Measurements from ENCODE around the gene MAP4.

GRCh38 chr3:47849186-47849698 is 167.0 kb downstream of the MAP4 start:
- TF ChIP-seq EZH2 (IDR thresholded peaks at IDR 0.05; ENCODE audit: insufficient read depth, poor library complexity, severe bottlenecking) (no peak), EZH2phosphoT487 (IDR thresholded peaks at IDR 0.05; ENCODE audit: insufficient read depth, low read depth) (no peak)

Data from GM23248 (cell line).